ENCODE measurements around the gene TRPM8.

DNA sequence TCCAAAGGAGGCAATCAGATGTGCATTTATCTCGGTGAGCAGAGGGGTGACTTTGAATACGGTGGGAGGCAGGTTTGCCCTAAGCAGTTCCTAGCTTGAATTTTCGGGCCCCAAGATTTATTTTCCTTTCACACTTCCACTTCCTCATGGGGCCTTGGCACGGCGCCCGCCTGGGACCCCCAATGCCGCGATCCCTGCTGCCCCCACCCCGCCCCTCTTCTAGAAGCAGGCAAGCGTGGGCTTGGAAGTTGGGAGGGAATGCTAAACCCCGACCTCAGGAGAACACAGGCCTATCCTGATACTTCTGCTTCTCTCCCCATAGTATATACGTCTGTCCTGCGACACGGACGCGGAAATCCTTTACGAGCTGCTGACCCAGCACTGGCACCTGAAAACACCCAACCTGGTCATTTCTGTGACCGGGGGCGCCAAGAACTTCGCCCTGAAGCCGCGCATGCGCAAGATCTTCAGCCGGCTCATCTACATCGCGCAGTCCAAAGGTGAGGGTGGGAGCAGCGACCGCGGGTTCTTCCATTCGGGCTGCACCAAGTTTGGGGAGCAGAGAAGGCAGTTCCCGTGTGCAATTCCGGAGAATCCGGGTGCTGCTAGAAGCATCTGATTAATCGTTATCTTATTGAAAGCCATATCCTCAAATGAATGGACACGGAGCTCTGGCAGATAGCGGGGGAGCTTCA, 21.6 kb downstream of the TRPM8 start:
- TF ChIP-seq, protein P1, sequence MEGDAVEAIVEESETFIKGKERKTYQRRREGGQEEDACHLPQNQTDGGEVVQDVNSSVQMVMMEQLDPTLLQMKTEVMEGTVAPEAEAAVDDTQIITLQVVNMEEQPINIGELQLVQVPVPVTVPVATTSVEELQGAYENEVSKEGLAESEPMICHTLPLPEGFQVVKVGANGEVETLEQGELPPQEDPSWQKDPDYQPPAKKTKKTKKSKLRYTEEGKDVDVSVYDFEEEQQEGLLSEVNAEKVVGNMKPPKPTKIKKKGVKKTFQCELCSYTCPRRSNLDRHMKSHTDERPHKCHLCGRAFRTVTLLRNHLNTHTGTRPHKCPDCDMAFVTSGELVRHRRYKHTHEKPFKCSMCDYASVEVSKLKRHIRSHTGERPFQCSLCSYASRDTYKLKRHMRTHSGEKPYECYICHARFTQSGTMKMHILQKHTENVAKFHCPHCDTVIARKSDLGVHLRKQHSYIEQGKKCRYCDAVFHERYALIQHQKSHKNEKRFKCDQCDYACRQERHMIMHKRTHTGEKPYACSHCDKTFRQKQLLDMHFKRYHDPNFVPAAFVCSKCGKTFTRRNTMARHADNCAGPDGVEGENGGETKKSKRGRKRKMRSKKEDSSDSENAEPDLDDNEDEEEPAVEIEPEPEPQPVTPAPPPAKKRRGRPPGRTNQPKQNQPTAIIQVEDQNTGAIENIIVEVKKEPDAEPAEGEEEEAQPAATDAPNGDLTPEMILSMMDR (IDR thresholded peaks at IDR 0.05; ENCODE audit: low read depth, low read length) = no peak
- no peak for TF ChIP-seq EZH2phosphoT487 (IDR thresholded peaks at IDR 0.05; ENCODE audit: low read depth)
